HG03571 (cell line): ENCODE data around the gene NUP214.
A peak's percentile ranks its signal among the peaks of the same experiment; 100 is the strongest.
"Not testable (repeated sequence)": the region's sequence is repeated elsewhere in the genome, so short reads cannot be mapped to it uniquely, and the experiment has no call there.

Experiments
- ATAC-seq: cut with Tn5 transposase; IDR thresholded peaks from one replicate; pipeline ENCODE4 v1.9.1; 2021; ENCODE audit not compliant: unreplicated experiment

The NUP214 gene

GRCh38 chr9:131160416-131161112, 35.2 kb downstream of the NUP214 start:
- no peak for ATAC-seq

- no peak for ATAC-seq
These were observed 36.2 kb downstream of the NUP214 start for GRCh38 chr9:131161585-131161984.

GRCh38 chr9:131162886-131163285, 37.5 kb downstream of the NUP214 start:
- ATAC-seq: no peak

GRCh38 chr9:131165523-131165922, 40.1 kb downstream of the NUP214 start:
- no peak for ATAC-seq

- no peak for ATAC-seq
These were observed 41.8 kb downstream of the NUP214 start for GRCh38 chr9:131167146-131167692.

- ATAC-seq: no peak
These were observed 42.5 kb downstream of the NUP214 start for GRCh38 chr9:131167936-131168335.

- no peak for ATAC-seq
These were observed 44.3 kb downstream of the NUP214 start for GRCh38 chr9:131169563-131170240.

GRCh38 chr9:131173995-131174394, 48.6 kb downstream of the NUP214 start:
- no peak for ATAC-seq

- no peak for ATAC-seq
These were observed 49.4 kb downstream of the NUP214 start for GRCh38 chr9:131174681-131175239.

- no peak for ATAC-seq
These were observed 52.5 kb downstream of the NUP214 start for GRCh38 chr9:131177898-131178297.

- peak; percentile 88 for ATAC-seq
These were observed 53.0 kb downstream of the NUP214 start for GRCh38 chr9:131178382-131178781.

- no peak for ATAC-seq
These were observed 53.5 kb downstream of the NUP214 start for GRCh38 chr9:131178926-131179325.

GRCh38 chr9:131179561-131180219, 54.3 kb downstream of the NUP214 start:
- ATAC-seq: no peak

- no peak for ATAC-seq
These were observed 55.1 kb downstream of the NUP214 start for GRCh38 chr9:131180454-131180853.

- ATAC-seq: no peak
These were observed 55.8 kb downstream of the NUP214 start for GRCh38 chr9:131181091-131181681.

- no peak for ATAC-seq
These were observed 60.5 kb downstream of the NUP214 start for GRCh38 chr9:131185924-131186323.

- no peak for ATAC-seq
These were observed 61.2 kb downstream of the NUP214 start for GRCh38 chr9:131186622-131187021.

GRCh38 chr9:131187957-131188356, 62.6 kb downstream of the NUP214 start:
- no peak for ATAC-seq

GRCh38 chr9:131188976-131189375, 63.6 kb downstream of the NUP214 start:
- ATAC-seq: no peak

GRCh38 chr9:131190191-131190590, 64.8 kb downstream of the NUP214 start:
- no peak for ATAC-seq

GRCh38 chr9:131191032-131191431, 65.6 kb downstream of the NUP214 start:
- not testable (repeated sequence) for ATAC-seq
